Measurements from ENCODE around the gene SAGE1.
"Not testable (repeated sequence)": the region's sequence is repeated elsewhere in the genome, so short reads cannot be mapped to it uniquely, and the experiment has no call there.

Gene SAGE1

GRCh38 chrX:135893294-135893817 lies at the start of gene SAGE1, which contains the start of gene CT45A10:
TSS of gene SAGE1 (plus strand) at chrX:135893716. CDS start at chrX:135896243, 2,527 bp downstream.
TSS of gene CT45A10 (minus strand) at chrX:135893444. CDS start at chrX:135885344, 8,100 bp downstream.
- no peak for FAIRE-seq

GRCh38 chrX:135854438-135854837 lies 39.1 kb upstream of the SAGE1 start, which contains the start of gene CT45A8:
TSS of gene CT45A8 (minus strand) at chrX:135854538. CDS start at chrX:135850783, 3,755 bp downstream.
- FAIRE-seq; DNase-seq (ENCODE audit: low spot score): not testable (repeated sequence)

More at GRCh38 chrX:135893294-135893817, at the start of gene SAGE1, which contains the start of gene CT45A10:
- no peak for DNase-seq (ENCODE audit: low spot score)

GRCh38 chrX:135871712-135872111 lies 21.8 kb upstream of the SAGE1 start, which contains the start of gene CT45A9:
TSS of gene CT45A9 (minus strand) at chrX:135871812. CDS start at chrX:135868061, 3,751 bp downstream.
- not testable (repeated sequence) for FAIRE-seq; DNase-seq (ENCODE audit: low spot score)

GRCh38 chrX:135882741-135883140 lies 10.8 kb upstream of the SAGE1 start:
- not testable (repeated sequence) for DNase-seq (ENCODE audit: low spot score); FAIRE-seq

GRCh38 chrX:135888230-135888629 lies 5.3 kb upstream of the SAGE1 start:
- DNase-seq (ENCODE audit: low spot score); FAIRE-seq: not testable (repeated sequence)

- not testable (repeated sequence) for FAIRE-seq; DNase-seq (ENCODE audit: low spot score)
Measured at GRCh38 chrX:135888976-135889375, 4.5 kb upstream of the SAGE1 start.

GRCh38 chrX:135890087-135890585 lies 3.4 kb upstream of the SAGE1 start:
- FAIRE-seq (no peak), DNase-seq (ENCODE audit: low spot score) (no peak)

GRCh38 chrX:135892781-135893180 lies 735 bp upstream of the SAGE1 start:
- FAIRE-seq, result no peak
- DNase-seq (ENCODE audit: low spot score), result no peak

GRCh38 chrX:135910251-135910650 lies 16.7 kb downstream of the SAGE1 start:
- FAIRE-seq, result no peak
- DNase-seq (ENCODE audit: low spot score), result no peak

- FAIRE-seq (no peak), DNase-seq (ENCODE audit: low spot score) (no peak)
Measured at GRCh38 chrX:135914404-135914803, 20.9 kb downstream of the SAGE1 start.

- not testable (repeated sequence) for DNase-seq (ENCODE audit: low spot score); FAIRE-seq
Measured at GRCh38 chrX:135920516-135920915, 27.0 kb downstream of the SAGE1 start.

GRCh38 chrX:135923353-135923752 lies 29.8 kb downstream of the SAGE1 start:
- DNase-seq (ENCODE audit: low spot score) (no peak), FAIRE-seq (no peak)

- no peak for DNase-seq (ENCODE audit: low spot score)
- FAIRE-seq, result no peak
Measured at GRCh38 chrX:135927897-135928296, 34.4 kb downstream of the SAGE1 start.

GRCh38 chrX:135931644-135932487 lies 38.4 kb downstream of the SAGE1 start:
- DNase-seq (ENCODE audit: low spot score), result no peak
- FAIRE-seq, result peak; percentile 7

GRCh38 chrX:135944486-135944885 lies 51.0 kb downstream of the SAGE1 start:
- DNase-seq (ENCODE audit: low spot score), result no peak
- FAIRE-seq, result no peak

GRCh38 chrX:135951291-135951690 lies 57.8 kb downstream of the SAGE1 start:
- FAIRE-seq (no peak), DNase-seq (ENCODE audit: low spot score) (no peak)
